Fibroblast of lung (primary cell): ENCODE measurements around the gene TMEM132C.

Experiments used
- EZH2 ChIP-seq: IDR thresholded peaks from 2 replicates; pipeline ENCODE4 v1.5.1; 2012; ENCODE audit warnings: low read length, control low read depth, mild to moderate bottlenecking; ENCODE audit errors: missing control alignments
- TF ChIP-seq, protein P1 (sequence below), 2 donors: IDR thresholded peaks in 1 of 2; conservative IDR thresholded peaks in 1 of 2; 1 replicate in 1 of 2; 2 replicates in 1 of 2; pipeline ENCODE4 v1.5.1; 2011 to 2012; ENCODE audit warnings: low read length in 2 of 2, control low read depth in 1 of 2, inconsistent platforms in 1 of 2, low read depth in 1 of 2, mild to moderate bottlenecking in 1 of 2

DNA sequence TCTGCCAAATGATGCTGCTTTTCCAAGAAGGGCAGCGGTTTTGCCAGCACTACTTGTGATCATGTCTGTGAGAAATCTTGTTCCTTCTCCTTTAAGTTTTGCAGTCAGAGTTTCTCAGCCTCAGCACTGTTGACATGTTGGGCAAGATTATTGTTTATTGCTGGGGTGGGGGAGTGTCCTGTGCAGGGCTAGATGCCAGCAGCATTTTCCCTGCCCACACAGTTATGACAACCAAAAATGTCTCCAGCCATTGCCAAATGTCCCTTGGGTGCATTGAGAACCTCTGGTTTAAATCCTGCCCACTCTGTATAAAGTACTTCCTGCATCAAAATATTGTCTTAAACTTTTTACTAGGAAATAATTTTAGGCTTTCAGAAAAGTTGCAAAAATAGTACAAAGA lies 20.0 kb downstream of the TMEM132C start:
- no peak for TF ChIP-seq EZH2
- TF ChIP-seq, protein P1, sequence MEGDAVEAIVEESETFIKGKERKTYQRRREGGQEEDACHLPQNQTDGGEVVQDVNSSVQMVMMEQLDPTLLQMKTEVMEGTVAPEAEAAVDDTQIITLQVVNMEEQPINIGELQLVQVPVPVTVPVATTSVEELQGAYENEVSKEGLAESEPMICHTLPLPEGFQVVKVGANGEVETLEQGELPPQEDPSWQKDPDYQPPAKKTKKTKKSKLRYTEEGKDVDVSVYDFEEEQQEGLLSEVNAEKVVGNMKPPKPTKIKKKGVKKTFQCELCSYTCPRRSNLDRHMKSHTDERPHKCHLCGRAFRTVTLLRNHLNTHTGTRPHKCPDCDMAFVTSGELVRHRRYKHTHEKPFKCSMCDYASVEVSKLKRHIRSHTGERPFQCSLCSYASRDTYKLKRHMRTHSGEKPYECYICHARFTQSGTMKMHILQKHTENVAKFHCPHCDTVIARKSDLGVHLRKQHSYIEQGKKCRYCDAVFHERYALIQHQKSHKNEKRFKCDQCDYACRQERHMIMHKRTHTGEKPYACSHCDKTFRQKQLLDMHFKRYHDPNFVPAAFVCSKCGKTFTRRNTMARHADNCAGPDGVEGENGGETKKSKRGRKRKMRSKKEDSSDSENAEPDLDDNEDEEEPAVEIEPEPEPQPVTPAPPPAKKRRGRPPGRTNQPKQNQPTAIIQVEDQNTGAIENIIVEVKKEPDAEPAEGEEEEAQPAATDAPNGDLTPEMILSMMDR (conservative IDR thresholded peaks at IDR 0.05 in 1 of 2, IDR thresholded peaks at IDR 0.05 in 1 of 2; ENCODE audit: low read depth in 1 of 2, low read length in 2 of 2): no peak
